Measurements from ENCODE around the gene DSE.

Gene DSE

GRCh38 chr6:116463301-116463700, 92.6 kb downstream of the DSE start:
- Histone ChIP-seq H3K4me3 (ENCODE audit: low read length) (no peak overlapping the region), H3K4me1 (ENCODE audit: control insufficient read depth, insufficient read depth, low read length) (peaks cover 14% of the 10 kb centered on the region), H3K9me3 (replicated peaks; ENCODE audit: low read length) (no peaks in the 10 kb centered on the region), H3K9ac (ENCODE audit: low read depth, low read length) (no peak overlapping the region), H3K4me2 (ENCODE audit: low read length) (no peak overlapping the region), H3K36me3 (ENCODE audit: insufficient read depth, low read length) (no peaks in the 10 kb centered on the region), H3K27me3 (ENCODE audit: control insufficient read depth, insufficient read depth, low read length) (peaks cover 7% of the 10 kb centered on the region)

DNA sequence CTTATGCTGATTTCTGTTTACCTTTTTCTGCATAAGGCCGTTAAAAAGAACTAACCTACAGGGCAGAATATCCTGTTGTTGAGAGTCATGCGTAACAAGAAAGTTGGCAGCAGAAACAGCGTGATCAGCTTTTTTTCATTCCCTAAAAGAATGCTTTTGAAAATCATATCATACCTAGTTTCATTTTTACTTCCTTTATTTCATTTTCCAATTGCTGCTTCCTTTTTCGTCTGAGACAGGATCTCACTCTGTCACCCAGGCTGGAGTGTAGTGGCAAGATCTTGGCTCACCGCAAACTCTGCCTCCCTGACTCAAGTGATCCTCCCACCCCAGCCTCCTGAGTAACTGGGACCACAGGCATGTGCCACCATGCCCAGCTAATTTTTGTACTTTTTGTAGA, 94.5 kb downstream of the DSE start:
- Histone ChIP-seq H3K9ac (ENCODE audit: low read depth, low read length) (no peak overlapping the region), H3K27me3 (ENCODE audit: control insufficient read depth, insufficient read depth, low read length) (peaks cover 4% of the 10 kb centered on the region), H3K4me2 (ENCODE audit: low read length) (no peak overlapping the region), H3K4me3 (ENCODE audit: low read length) (no peak overlapping the region), H3K36me3 (ENCODE audit: insufficient read depth, low read length) (no peaks in the 10 kb centered on the region), H3K4me1 (ENCODE audit: control insufficient read depth, insufficient read depth, low read length) (peaks cover 14% of the 10 kb centered on the region), H3K9me3 (replicated peaks; ENCODE audit: low read length) (no peaks in the 10 kb centered on the region)

GRCh38 chr6:116467096-116467495, 96.3 kb downstream of the DSE start:
- Histone ChIP-seq H3K36me3 (ENCODE audit: insufficient read depth, low read length) (no peaks in the 10 kb centered on the region), H3K4me3 (ENCODE audit: low read length) (no peak overlapping the region), H3K4me1 (ENCODE audit: control insufficient read depth, insufficient read depth, low read length) (peaks cover 6% of the 10 kb centered on the region), H3K9ac (ENCODE audit: low read depth, low read length) (no peak overlapping the region), H3K27me3 (ENCODE audit: control insufficient read depth, insufficient read depth, low read length) (no peaks in the 10 kb centered on the region), H3K9me3 (replicated peaks; ENCODE audit: low read length) (no peaks in the 10 kb centered on the region), H3K4me2 (ENCODE audit: low read length) (no peak overlapping the region)

DNA sequence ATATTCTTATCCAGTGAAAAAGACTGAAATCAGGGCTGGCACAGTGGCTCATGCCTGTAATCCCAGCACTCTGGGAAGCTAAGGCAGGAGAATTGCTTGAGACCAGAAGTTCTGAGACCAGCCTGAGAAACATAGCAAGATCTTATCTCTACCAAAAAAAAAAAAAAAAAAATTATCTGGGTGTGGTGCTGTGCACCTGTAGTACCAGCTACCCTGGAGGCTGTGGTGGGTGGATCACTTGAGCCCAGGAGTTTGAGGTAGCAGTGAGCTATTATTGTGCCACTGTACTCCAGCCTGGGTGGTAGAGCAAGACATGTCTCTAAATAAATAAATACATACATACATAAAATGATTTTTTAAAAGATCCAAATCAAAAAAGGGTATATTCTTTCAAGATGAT, 96.8 kb downstream of the DSE start:
- no peak overlapping the region for H3K9ac ChIP-seq (ENCODE audit: low read depth, low read length)
- peaks cover 2% of the 10 kb centered on the region for H3K4me1 ChIP-seq (ENCODE audit: control insufficient read depth, insufficient read depth, low read length)
- H3K36me3 ChIP-seq (ENCODE audit: insufficient read depth, low read length): no peaks in the 10 kb centered on the region

GRCh38 chr6:116468293-116468692, 97.5 kb downstream of the DSE start:
- H3K27me3 ChIP-seq (ENCODE audit: control insufficient read depth, insufficient read depth, low read length): no peaks in the 10 kb centered on the region
- H3K36me3 ChIP-seq (ENCODE audit: insufficient read depth, low read length): no peaks in the 10 kb centered on the region

More for the DNA sequence above, 96.8 kb downstream of the DSE start:
- Histone ChIP-seq H3K4me2 (ENCODE audit: low read length) (no peak overlapping the region), H3K9me3 (replicated peaks; ENCODE audit: low read length) (no peaks in the 10 kb centered on the region), H3K4me3 (ENCODE audit: low read length) (no peak overlapping the region), H3K27me3 (ENCODE audit: control insufficient read depth, insufficient read depth, low read length) (no peaks in the 10 kb centered on the region)

DNA sequence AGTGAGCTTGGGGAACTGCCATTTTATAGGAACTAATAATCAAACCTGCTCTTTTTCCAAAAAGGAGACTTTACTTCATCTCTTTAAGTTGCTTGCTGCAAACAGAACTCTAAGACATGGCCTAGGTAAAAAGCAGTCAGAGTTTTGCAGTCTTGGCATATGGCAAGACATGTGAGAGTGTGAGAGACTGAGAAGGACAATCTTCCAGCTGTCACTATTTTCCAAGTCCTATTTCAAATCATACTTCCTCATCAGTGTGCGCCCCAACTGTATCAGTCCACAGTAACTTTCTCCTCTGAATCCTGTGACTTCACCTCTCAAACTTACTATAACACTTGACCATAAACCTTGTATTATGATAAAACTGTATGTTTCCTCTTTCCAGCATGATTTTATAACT, 100.8 kb downstream of the DSE start:
- no peaks in the 10 kb centered on the region for H3K27me3 ChIP-seq (ENCODE audit: control insufficient read depth, insufficient read depth, low read length)
- H3K36me3 ChIP-seq (ENCODE audit: insufficient read depth, low read length): no peaks in the 10 kb centered on the region
- no peak overlapping the region for H3K4me3 ChIP-seq (ENCODE audit: low read length)
- H3K4me1 ChIP-seq (ENCODE audit: control insufficient read depth, insufficient read depth, low read length): no peaks in the 10 kb centered on the region
- no peak overlapping the region for H3K9ac ChIP-seq (ENCODE audit: low read depth, low read length)
- H3K4me2 ChIP-seq (ENCODE audit: low read length): no peak overlapping the region
- no peaks in the 10 kb centered on the region for H3K9me3 ChIP-seq (replicated peaks; ENCODE audit: low read length)

More at GRCh38 chr6:116468293-116468692, 97.5 kb downstream of the DSE start:
- no peaks in the 10 kb centered on the region for H3K4me1 ChIP-seq (ENCODE audit: control insufficient read depth, insufficient read depth, low read length)
- H3K9me3 ChIP-seq (replicated peaks; ENCODE audit: low read length): no peaks in the 10 kb centered on the region
- no peak overlapping the region for H3K4me2 ChIP-seq (ENCODE audit: low read length)
- no peak overlapping the region for H3K9ac ChIP-seq (ENCODE audit: low read depth, low read length)
- no peak overlapping the region for H3K4me3 ChIP-seq (ENCODE audit: low read length)

DNA sequence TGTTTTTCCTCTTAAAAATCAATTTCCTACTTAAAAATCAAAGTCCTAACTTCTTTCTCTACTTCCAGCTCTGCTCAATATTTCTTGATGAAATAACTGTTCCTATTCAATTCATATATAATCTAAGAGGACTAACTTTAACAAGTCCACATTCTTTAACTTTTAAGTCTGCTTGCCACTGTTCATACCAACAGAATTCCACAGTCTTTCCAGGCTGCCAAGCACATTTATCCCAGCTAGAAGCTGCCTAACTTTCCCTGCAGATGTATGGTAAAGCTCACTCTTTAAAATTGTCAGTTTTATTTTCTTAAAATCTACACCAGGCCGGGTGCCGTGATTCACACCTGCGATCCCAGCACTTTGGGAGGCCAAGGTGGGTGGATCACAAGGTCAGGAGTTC, 102.0 kb downstream of the DSE start:
- H3K9me3 ChIP-seq (replicated peaks; ENCODE audit: low read length): no peaks in the 10 kb centered on the region
- no peaks in the 10 kb centered on the region for H3K4me1 ChIP-seq (ENCODE audit: control insufficient read depth, insufficient read depth, low read length)
- H3K27me3 ChIP-seq (ENCODE audit: control insufficient read depth, insufficient read depth, low read length): no peaks in the 10 kb centered on the region
- no peaks in the 10 kb centered on the region for H3K36me3 ChIP-seq (ENCODE audit: insufficient read depth, low read length)
- H3K9ac ChIP-seq (ENCODE audit: low read depth, low read length): no peak overlapping the region
- H3K4me2 ChIP-seq (ENCODE audit: low read length): no peak overlapping the region
- no peak overlapping the region for H3K4me3 ChIP-seq (ENCODE audit: low read length)

GRCh38 chr6:116475141-116475540, 104.4 kb downstream of the DSE start:
- Histone ChIP-seq H3K4me3 (ENCODE audit: low read length) (no peak overlapping the region), H3K4me2 (ENCODE audit: low read length) (no peak overlapping the region), H3K9ac (ENCODE audit: low read depth, low read length) (no peak overlapping the region), H3K36me3 (ENCODE audit: insufficient read depth, low read length) (no peaks in the 10 kb centered on the region), H3K27me3 (ENCODE audit: control insufficient read depth, insufficient read depth, low read length) (no peaks in the 10 kb centered on the region), H3K4me1 (ENCODE audit: control insufficient read depth, insufficient read depth, low read length) (no peaks in the 10 kb centered on the region), H3K9me3 (replicated peaks; ENCODE audit: low read length) (no peaks in the 10 kb centered on the region)

GRCh38 chr6:116476002-116476678, 105.4 kb downstream of the DSE start:
- H3K9me3 ChIP-seq (replicated peaks; ENCODE audit: low read length): no peaks in the 10 kb centered on the region
- H3K9ac ChIP-seq (ENCODE audit: low read depth, low read length): no peak overlapping the region
- H3K36me3 ChIP-seq (ENCODE audit: insufficient read depth, low read length): no peaks in the 10 kb centered on the region
- no peaks in the 10 kb centered on the region for H3K27me3 ChIP-seq (ENCODE audit: control insufficient read depth, insufficient read depth, low read length)
- H3K4me1 ChIP-seq (ENCODE audit: control insufficient read depth, insufficient read depth, low read length): no peaks in the 10 kb centered on the region
- no peak overlapping the region for H3K4me3 ChIP-seq (ENCODE audit: low read length)
- H3K4me2 ChIP-seq (ENCODE audit: low read length): no peak overlapping the region

GRCh38 chr6:116482780-116483179, 112.0 kb downstream of the DSE start:
- Histone ChIP-seq H3K4me2 (ENCODE audit: low read length) (no peak overlapping the region), H3K4me3 (ENCODE audit: low read length) (no peak overlapping the region), H3K9ac (ENCODE audit: low read depth, low read length) (no peak overlapping the region), H3K9me3 (replicated peaks; ENCODE audit: low read length) (no peaks in the 10 kb centered on the region), H3K4me1 (ENCODE audit: control insufficient read depth, insufficient read depth, low read length) (no peaks in the 10 kb centered on the region), H3K36me3 (ENCODE audit: insufficient read depth, low read length) (no peaks in the 10 kb centered on the region), H3K27me3 (ENCODE audit: control insufficient read depth, insufficient read depth, low read length) (peaks cover 4% of the 10 kb centered on the region)

- Histone ChIP-seq H3K4me1 (ENCODE audit: control insufficient read depth, insufficient read depth, low read length) (no peaks in the 10 kb centered on the region), H3K4me2 (ENCODE audit: low read length) (no peak overlapping the region), H3K9me3 (replicated peaks; ENCODE audit: low read length) (no peaks in the 10 kb centered on the region), H3K27me3 (ENCODE audit: control insufficient read depth, insufficient read depth, low read length) (peaks cover 4% of the 10 kb centered on the region), H3K9ac (ENCODE audit: low read depth, low read length) (no peak overlapping the region), H3K4me3 (ENCODE audit: low read length) (no peak overlapping the region), H3K36me3 (ENCODE audit: insufficient read depth, low read length) (no peaks in the 10 kb centered on the region)
Observed at GRCh38 chr6:116483616-116484015, 112.9 kb downstream of the DSE start.

DNA sequence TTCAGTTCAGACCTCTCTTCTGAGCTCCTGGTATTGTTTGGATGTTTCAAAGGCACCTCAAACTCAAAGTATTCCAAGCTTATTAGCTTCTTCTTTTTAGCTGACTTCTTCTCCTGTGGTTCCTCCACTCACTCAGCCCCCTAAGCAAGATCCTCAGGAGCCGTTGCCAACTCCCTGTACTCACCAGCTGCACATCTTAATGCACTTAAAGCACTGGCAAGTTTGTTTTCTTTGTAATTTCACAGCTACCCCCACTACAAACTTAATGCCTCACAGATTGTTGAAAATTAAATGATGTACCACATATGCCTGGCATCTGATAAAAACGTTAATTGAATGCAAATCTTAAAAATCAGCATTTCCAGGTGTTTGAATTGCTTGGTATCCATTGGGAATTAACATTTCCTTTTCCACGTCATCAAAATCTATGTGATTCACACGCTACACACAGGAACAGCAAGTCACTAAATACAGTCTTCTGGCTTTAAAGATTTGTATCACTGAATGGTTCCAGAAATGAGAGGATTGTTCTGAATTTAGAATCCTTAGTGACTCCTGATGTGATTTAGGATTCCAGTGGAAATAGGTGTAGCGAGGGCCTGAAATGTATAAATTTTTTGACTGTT, 114.9 kb downstream of the DSE start:
- H3K27me3 ChIP-seq (ENCODE audit: control insufficient read depth, insufficient read depth, low read length): peaks cover 4% of the 10 kb centered on the region
- H3K4me3 ChIP-seq (ENCODE audit: low read length): no peak overlapping the region
- H3K9me3 ChIP-seq (replicated peaks; ENCODE audit: low read length): no peaks in the 10 kb centered on the region
- no peaks in the 10 kb centered on the region for H3K4me1 ChIP-seq (ENCODE audit: control insufficient read depth, insufficient read depth, low read length)
- no peaks in the 10 kb centered on the region for H3K36me3 ChIP-seq (ENCODE audit: insufficient read depth, low read length)
- no peak overlapping the region for H3K9ac ChIP-seq (ENCODE audit: low read depth, low read length)
- H3K4me2 ChIP-seq (ENCODE audit: low read length): no peak overlapping the region

All from skeletal muscle satellite cell (primary cell).